Activated CD8-positive, alpha-beta T cell treated with anti-CD3 and anti-CD28 coated beads for 36 hours (primary cell): ENCODE data around the gene FBH1. TPM values are rescaled to one million over a fixed set of nuclear protein-coding genes. Genes with fewer than 3 reads are reported as not detected.

Experiments used
- ATAC-seq: fragments of 200-7000 bp; cut with Tn5 transposase; one replicate; pipeline ENCODE4 v1.10.0; 2021; ENCODE audit warnings: mild to moderate bottlenecking, moderate library complexity
- CTCF ChIA-PET: fragments of 350-600 bp; sonication (Branson Sonifier 250); formaldehyde crosslinking; loops from one replicate; lab custom pipeline; 2021; ENCODE audit warnings: antibody characterized with exemption; lab: Charles Lee
- POLR2A ChIA-PET: fragments of 350-600 bp; sonication (Branson Sonifier 250); formaldehyde crosslinking; loops from one replicate; lab custom pipeline; 2021; ENCODE audit warnings: antibody characterized with exemption; lab: Charles Lee
- DNase-seq: peaks from one replicate; pipeline ENCODE4 v3.0.0-alpha.2; 2020
- H3K27ac Mint-ChIP-seq: one replicate; pipeline ENCODE4 v1.8.0; 2021; ENCODE audit warnings: mild to moderate bottlenecking, mixed read lengths
- H3K27me3 Mint-ChIP-seq: one replicate; pipeline ENCODE4 v1.8.0; 2021; ENCODE audit warnings: mixed read lengths
- H3K36me3 Mint-ChIP-seq: one replicate; pipeline ENCODE4 v1.8.0; 2021; ENCODE audit warnings: low read depth, mixed read lengths
- H3K4me1 Mint-ChIP-seq: one replicate; pipeline ENCODE4 v1.8.0; 2021; ENCODE audit warnings: low read depth, mixed read lengths
- H3K4me3 Mint-ChIP-seq: one replicate; pipeline ENCODE4 v1.8.0; 2021; ENCODE audit warnings: mild to moderate bottlenecking, moderate library complexity, mixed read lengths
- H3K9me3 Mint-ChIP-seq: one replicate; pipeline ENCODE4 v1.8.0; 2021; ENCODE audit warnings: mixed read lengths
- CTCF ChIP-seq: fragments of 200-600 bp; IDR thresholded peaks from one replicate; pipeline ENCODE4 v1.8.0; 2022; ENCODE audit warnings: antibody characterized with exemption, mild to moderate bottlenecking
- intact Hi-C: fragments of 100-400 bp; cut with micrococcal nuclease; formaldehyde crosslinking; loops from one replicate; pipeline ENCODE4 v1.10.0; 2022
- total RNA-seq, 2 experiments: library from RNA; stranded (reverse); gene quantifications; one replicate each; pipeline ENCODE4 v1.2.3, GENCODE V29; 2021

The FBH1 gene
- total RNA-seq, 2 experiments from 2014 or later: 47.2 to 51.3 TPM

DNA sequence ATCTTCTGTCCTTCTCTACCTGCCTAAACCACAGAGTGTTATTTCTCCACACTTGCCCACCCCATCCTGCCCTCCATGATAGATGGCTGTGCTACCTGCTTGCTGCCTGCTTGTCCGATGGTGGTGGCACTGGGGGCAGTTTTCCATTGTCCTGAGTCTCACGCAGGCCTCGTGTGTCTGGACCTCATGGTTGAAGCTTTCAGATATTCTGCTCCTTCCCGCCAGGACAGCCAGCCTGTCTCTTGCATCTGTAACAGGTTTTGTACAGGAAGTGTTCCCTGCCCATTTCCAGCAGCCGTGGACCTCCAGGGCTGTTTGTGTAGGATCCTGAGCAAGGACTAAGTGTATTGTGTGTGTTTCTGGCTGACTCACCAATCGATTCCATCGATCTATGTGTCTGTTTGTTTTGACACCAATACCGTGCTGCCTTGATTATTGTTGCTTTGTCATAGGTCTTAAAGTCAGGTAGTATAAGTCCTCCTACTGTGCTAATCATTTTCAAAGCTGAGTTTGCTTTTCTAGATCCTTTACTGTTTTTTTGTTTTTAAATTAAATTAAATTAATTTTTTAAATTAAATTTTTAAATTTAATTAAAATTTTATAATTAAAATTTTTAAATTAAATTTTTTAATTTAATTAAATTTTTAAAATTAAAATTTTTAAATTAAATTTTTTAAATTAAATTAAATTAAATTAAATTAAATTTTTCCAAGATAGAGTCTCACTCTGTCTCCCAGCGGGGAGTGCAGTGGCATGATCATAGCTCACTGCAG, 78.8 kb downstream of the FBH1 start:
- Mint-ChIP-seq H3K36me3 (peaks cover 20% of the 10 kb centered on the region), H3K4me3 (no peak overlapping the region), H3K27me3 (no peaks in the 10 kb centered on the region), H3K9me3 (no peaks in the 10 kb centered on the region), H3K4me1 (peaks cover 34% of the 10 kb centered on the region), H3K27ac (no peak overlapping the region)
- TF ChIP-seq CTCF: no peak
- ATAC-seq: no peak
- POLR2A ChIA-PET: interaction anchor here (0.5 to 0.6 kb wide), 2 partner anchors 67 to 110 kb away, joined by 3 read pairs; no protein-coding TSS in a partner anchor
- intact Hi-C loops: no loop called here
- no peak for DNase-seq
- CTCF ChIA-PET: interaction anchor here (0.9 to 1.6 kb wide), 2 partner anchors 11 to 79 kb away, joined by 3 read pairs; partner anchors contain the start of genes ANKRD16 and FBH1

- no peaks in the 10 kb centered on the region for H3K9me3 Mint-ChIP-seq
- intact Hi-C loops: loop anchor here (10.0 kb wide), 1 partner anchor 155 kb away; the partner anchor contains the start of gene GDI2
- no peak for DNase-seq
- ChIA-PET POLR2A (no interaction called here), CTCF (no interaction called here)
- peaks cover 24% of the 10 kb centered on the region for H3K36me3 Mint-ChIP-seq
- peaks cover 42% of the 10 kb centered on the region for H3K4me1 Mint-ChIP-seq
- H3K27ac Mint-ChIP-seq: no peak overlapping the region
- no peak for ATAC-seq
- TF ChIP-seq CTCF: no peak
- H3K4me3 Mint-ChIP-seq: no peak overlapping the region
- H3K27me3 Mint-ChIP-seq: no peaks in the 10 kb centered on the region
Observed at GRCh38 chr10:5970066-5970465, 80.0 kb downstream of the FBH1 start.

DNA sequence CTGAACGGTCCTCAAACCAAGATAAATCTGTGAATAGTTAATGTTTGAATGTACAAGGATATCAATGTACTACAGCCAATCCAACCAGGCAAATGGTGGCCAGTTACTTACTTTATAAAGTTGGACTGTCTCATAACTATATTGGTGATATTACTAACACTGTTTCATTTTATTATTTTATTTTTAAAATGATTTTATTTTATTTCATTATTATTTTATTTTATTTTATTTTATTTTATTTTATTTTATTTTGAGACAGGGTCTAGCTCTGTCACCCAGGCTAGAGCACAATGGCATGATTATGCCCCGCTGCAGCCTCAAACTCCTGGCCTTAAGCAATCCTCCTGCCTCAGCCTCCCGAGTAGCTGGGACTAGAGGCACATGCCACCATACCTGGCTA, 80.5 kb downstream of the FBH1 start:
- Mint-ChIP-seq H3K9me3 (no peaks in the 10 kb centered on the region), H3K27ac (no peak overlapping the region), H3K4me1 (peaks cover 47% of the 10 kb centered on the region), H3K27me3 (no peaks in the 10 kb centered on the region), H3K36me3 (peaks cover 24% of the 10 kb centered on the region), H3K4me3 (no peak overlapping the region)
- ChIA-PET CTCF (interaction anchor here (2.0 kb wide), 1 partner anchor 43 kb away, joined by 6 read pairs; no protein-coding TSS in a partner anchor), POLR2A (no interaction called here)
- TF ChIP-seq CTCF: no peak
- intact Hi-C loops: loop anchor here (10.0 kb wide), 1 partner anchor 156 kb away; the partner anchor contains the start of gene GDI2
- ATAC-seq (no peak), DNase-seq (no peak)

- no peak for TF ChIP-seq CTCF
- ChIA-PET POLR2A (interaction anchor here (0.8 kb wide), 1 partner anchor 32 kb away, joined by 3 read pairs; no protein-coding TSS in a partner anchor), CTCF (interaction anchor here (2.0 kb wide), 1 partner anchor 42 kb away, joined by 6 read pairs; no protein-coding TSS in a partner anchor)
- H3K27me3 Mint-ChIP-seq: no peaks in the 10 kb centered on the region
- peaks cover 23% of the 10 kb centered on the region for H3K36me3 Mint-ChIP-seq
- DNase-seq: peak; percentile 45
- H3K4me1 Mint-ChIP-seq: peaks cover 52% of the 10 kb centered on the region
- ATAC-seq: peak; percentile 19
- intact Hi-C loops: loop anchor here (10.0 kb wide), 1 partner anchor 157 kb away; the partner anchor contains the start of gene GDI2
- no peak overlapping the region for H3K4me3 Mint-ChIP-seq
- H3K9me3 Mint-ChIP-seq: no peaks in the 10 kb centered on the region
- H3K27ac Mint-ChIP-seq: peak overlapping the region; percentile 77
Observed at GRCh38 chr10:5971315-5971832, 81.3 kb downstream of the FBH1 start.
